CD4-positive, alpha-beta T cell treated with Interleukin-4 for 1 hour (primary cell): ENCODE results near the gene FANK1.
"Not testable (repeated sequence)": the region's sequence is repeated elsewhere in the genome, so short reads cannot be mapped to it uniquely, and the experiment has no call there.

Experiments used
- DNase-seq, 2 donors: peaks; one replicate each; pipeline ENCODE4 v3.0.0-alpha.2; 2020 to 2022

The FANK1 gene

GRCh38 chr10:125892402-125892801 lies 4.0 kb upstream of the FANK1 start:
- not testable (repeated sequence) for DNase-seq

GRCh38 chr10:125894176-125894575 lies 2.2 kb upstream of the FANK1 start:
- DNase-seq, result not testable (repeated sequence)

GRCh38 chr10:125895130-125896087 lies 955 bp upstream of the FANK1 start:
- DNase-seq, result peak; percentile 13 to 19

GRCh38 chr10:125897317-125897716 lies 953 bp downstream of the FANK1 start:
- DNase-seq, result not testable (repeated sequence)

GRCh38 chr10:125900963-125901362 lies 4.6 kb downstream of the FANK1 start:
- not testable (repeated sequence) for DNase-seq

- DNase-seq, result not testable (repeated sequence)
Measured at GRCh38 chr10:125903135-125903640, 6.8 kb downstream of the FANK1 start.

GRCh38 chr10:125905069-125905994 lies 9.0 kb downstream of the FANK1 start:
- DNase-seq, result not testable (repeated sequence)

GRCh38 chr10:125907598-125907997 lies 11.2 kb downstream of the FANK1 start:
- DNase-seq, result not testable (repeated sequence)

- DNase-seq, result not testable (repeated sequence)
Measured at GRCh38 chr10:125908813-125909212, 12.4 kb downstream of the FANK1 start.

- not testable (repeated sequence) for DNase-seq
Measured at GRCh38 chr10:125909491-125909890, 13.1 kb downstream of the FANK1 start.

- no peak for DNase-seq
Measured at GRCh38 chr10:125911145-125911544, 14.8 kb downstream of the FANK1 start.

GRCh38 chr10:125911990-125912389 lies 15.6 kb downstream of the FANK1 start:
- no peak for DNase-seq

- DNase-seq, result not testable (repeated sequence)
Measured at GRCh38 chr10:125913277-125913676, 16.9 kb downstream of the FANK1 start.

GRCh38 chr10:125916977-125917376 lies 20.6 kb downstream of the FANK1 start:
- DNase-seq, result no peak

- DNase-seq, result not testable (repeated sequence)
Measured at GRCh38 chr10:125917704-125918361, 21.5 kb downstream of the FANK1 start.

- DNase-seq, result not testable (repeated sequence)
Measured at GRCh38 chr10:125921643-125922306, 25.4 kb downstream of the FANK1 start.

- no peak for DNase-seq
Measured at GRCh38 chr10:125925262-125925834, 29.0 kb downstream of the FANK1 start.

GRCh38 chr10:125926247-125926646 lies 29.9 kb downstream of the FANK1 start:
- DNase-seq, result no peak

- DNase-seq, result not testable (repeated sequence)
Measured at GRCh38 chr10:125927265-125927664, 30.9 kb downstream of the FANK1 start.

- no peak for DNase-seq
Measured at GRCh38 chr10:125928928-125929585, 32.7 kb downstream of the FANK1 start.

GRCh38 chr10:125929618-125930017 lies 33.3 kb downstream of the FANK1 start:
- no peak for DNase-seq
